ENCODE measurements around the gene USP34.

DNA sequence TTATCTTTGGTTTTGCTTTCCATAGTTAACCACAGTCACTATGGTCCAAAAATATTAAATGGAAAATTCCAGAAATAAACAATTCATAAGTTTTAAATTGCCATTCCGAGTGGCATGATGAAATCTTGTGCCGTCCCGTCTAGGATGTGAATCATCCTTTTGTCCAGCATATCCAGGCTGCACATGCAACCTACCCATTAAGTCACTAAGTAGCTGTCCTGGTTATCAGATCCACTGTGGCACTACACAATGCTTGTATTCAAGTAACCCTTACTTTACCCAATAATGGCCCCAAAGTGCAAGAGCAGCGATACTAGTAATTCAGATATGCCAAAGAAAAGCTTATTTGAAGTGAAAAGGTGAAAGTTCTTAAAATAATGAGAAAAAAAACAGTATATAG, 10.7 kb downstream of the USP34 start:
- TF ChIP-seq POLR2A (IDR thresholded peaks at IDR 0.05): no peak
- TF ChIP-seq, protein P1, sequence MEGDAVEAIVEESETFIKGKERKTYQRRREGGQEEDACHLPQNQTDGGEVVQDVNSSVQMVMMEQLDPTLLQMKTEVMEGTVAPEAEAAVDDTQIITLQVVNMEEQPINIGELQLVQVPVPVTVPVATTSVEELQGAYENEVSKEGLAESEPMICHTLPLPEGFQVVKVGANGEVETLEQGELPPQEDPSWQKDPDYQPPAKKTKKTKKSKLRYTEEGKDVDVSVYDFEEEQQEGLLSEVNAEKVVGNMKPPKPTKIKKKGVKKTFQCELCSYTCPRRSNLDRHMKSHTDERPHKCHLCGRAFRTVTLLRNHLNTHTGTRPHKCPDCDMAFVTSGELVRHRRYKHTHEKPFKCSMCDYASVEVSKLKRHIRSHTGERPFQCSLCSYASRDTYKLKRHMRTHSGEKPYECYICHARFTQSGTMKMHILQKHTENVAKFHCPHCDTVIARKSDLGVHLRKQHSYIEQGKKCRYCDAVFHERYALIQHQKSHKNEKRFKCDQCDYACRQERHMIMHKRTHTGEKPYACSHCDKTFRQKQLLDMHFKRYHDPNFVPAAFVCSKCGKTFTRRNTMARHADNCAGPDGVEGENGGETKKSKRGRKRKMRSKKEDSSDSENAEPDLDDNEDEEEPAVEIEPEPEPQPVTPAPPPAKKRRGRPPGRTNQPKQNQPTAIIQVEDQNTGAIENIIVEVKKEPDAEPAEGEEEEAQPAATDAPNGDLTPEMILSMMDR (IDR thresholded peaks at IDR 0.05): no peak
